Measurements from ENCODE around the gene PEAK1.
"Not testable (repeated sequence)": the region's sequence is repeated elsewhere in the genome, so short reads cannot be mapped to it uniquely, and the experiment has no call there.

PEAK1 gene

GRCh38 chr15:77179541-77179998 is 240.3 kb downstream of the PEAK1 start:
- no peaks in the 10 kb centered on the region for H3K4me1 ChIP-seq (ENCODE audit: insufficient read depth, low read length)
- H3K36me3 ChIP-seq (ENCODE audit: insufficient read depth, low read length): no peaks in the 10 kb centered on the region; the same call in 1 of the 2 replicates
- H3K9ac ChIP-seq (ENCODE audit: low read depth, low read length): no peak overlapping the region

GRCh38 chr15:77178411-77178810 is 241.5 kb downstream of the PEAK1 start:
- H3K4me1 ChIP-seq (ENCODE audit: insufficient read depth, low read length): no peaks in the 10 kb centered on the region
- H3K36me3 ChIP-seq (ENCODE audit: insufficient read depth, low read length): no peaks in the 10 kb centered on the region; the same call in 1 of the 2 replicates

More at GRCh38 chr15:77179541-77179998, 240.3 kb downstream of the PEAK1 start:
- no peaks in the 10 kb centered on the region for H3K9me3 ChIP-seq (ENCODE audit: control insufficient read depth, insufficient read depth, low read length)

GRCh38 chr15:77176148-77176547 is 243.8 kb downstream of the PEAK1 start:
- not testable (repeated sequence) for H3K9ac ChIP-seq (ENCODE audit: low read depth, low read length); H3K36me3 ChIP-seq (ENCODE audit: insufficient read depth, low read length); H3K9me3 ChIP-seq (ENCODE audit: control insufficient read depth, insufficient read depth, low read length); H3K4me1 ChIP-seq (ENCODE audit: insufficient read depth, low read length)

More at GRCh38 chr15:77178411-77178810, 241.5 kb downstream of the PEAK1 start:
- Histone ChIP-seq H3K9ac (ENCODE audit: low read depth, low read length) (no peak overlapping the region), H3K9me3 (ENCODE audit: control insufficient read depth, insufficient read depth, low read length) (no peaks in the 10 kb centered on the region)

GRCh38 chr15:77173487-77173886 is 246.4 kb downstream of the PEAK1 start:
- no peak overlapping the region for H3K9ac ChIP-seq (ENCODE audit: low read depth, low read length)
- no peaks in the 10 kb centered on the region for H3K4me1 ChIP-seq (ENCODE audit: insufficient read depth, low read length)
- H3K9me3 ChIP-seq (ENCODE audit: control insufficient read depth, insufficient read depth, low read length): no peaks in the 10 kb centered on the region
- H3K36me3 ChIP-seq (ENCODE audit: insufficient read depth, low read length): no peaks in the 10 kb centered on the region

- Histone ChIP-seq H3K36me3 (ENCODE audit: insufficient read depth, low read length) (no peaks in the 10 kb centered on the region), H3K4me1 (ENCODE audit: insufficient read depth, low read length) (peaks cover 4% of the 10 kb centered on the region; the same call in 1 of the 2 replicates), H3K9me3 (ENCODE audit: control insufficient read depth, insufficient read depth, low read length) (no peaks in the 10 kb centered on the region), H3K9ac (ENCODE audit: low read depth, low read length) (no peak overlapping the region)
These were observed 248.5 kb downstream of the PEAK1 start for GRCh38 chr15:77171221-77171967.

GRCh38 chr15:77168616-77169015 is 251.3 kb downstream of the PEAK1 start:
- Histone ChIP-seq H3K36me3 (ENCODE audit: insufficient read depth, low read length) (no peaks in the 10 kb centered on the region), H3K9me3 (ENCODE audit: control insufficient read depth, insufficient read depth, low read length) (no peaks in the 10 kb centered on the region), H3K4me1 (ENCODE audit: insufficient read depth, low read length) (peaks cover 11% of the 10 kb centered on the region), H3K9ac (ENCODE audit: low read depth, low read length) (no peak overlapping the region)

- Histone ChIP-seq H3K9me3 (ENCODE audit: control insufficient read depth, insufficient read depth, low read length) (no peaks in the 10 kb centered on the region), H3K4me1 (ENCODE audit: insufficient read depth, low read length) (peaks cover 11% of the 10 kb centered on the region), H3K9ac (ENCODE audit: low read depth, low read length) (no peak overlapping the region), H3K36me3 (ENCODE audit: insufficient read depth, low read length) (no peaks in the 10 kb centered on the region)
These were observed 251.8 kb downstream of the PEAK1 start for GRCh38 chr15:77168141-77168540.

- Histone ChIP-seq H3K36me3 (ENCODE audit: insufficient read depth, low read length) (no peaks in the 10 kb centered on the region), H3K9me3 (ENCODE audit: control insufficient read depth, insufficient read depth, low read length) (no peaks in the 10 kb centered on the region), H3K4me1 (ENCODE audit: insufficient read depth, low read length) (peaks cover 11% of the 10 kb centered on the region), H3K9ac (ENCODE audit: low read depth, low read length) (no peak overlapping the region)
These were observed 252.5 kb downstream of the PEAK1 start for GRCh38 chr15:77167406-77167805.

- Histone ChIP-seq H3K36me3 (ENCODE audit: insufficient read depth, low read length) (no peaks in the 10 kb centered on the region), H3K9me3 (ENCODE audit: control insufficient read depth, insufficient read depth, low read length) (no peaks in the 10 kb centered on the region), H3K9ac (ENCODE audit: low read depth, low read length) (no peak overlapping the region), H3K4me1 (ENCODE audit: insufficient read depth, low read length) (peaks cover 11% of the 10 kb centered on the region)
These were observed 256.0 kb downstream of the PEAK1 start for GRCh38 chr15:77163781-77164384.

- Histone ChIP-seq H3K4me1 (ENCODE audit: insufficient read depth, low read length) (peaks cover 8% of the 10 kb centered on the region), H3K9me3 (ENCODE audit: control insufficient read depth, insufficient read depth, low read length) (no peaks in the 10 kb centered on the region), H3K9ac (ENCODE audit: low read depth, low read length) (no peak overlapping the region), H3K36me3 (ENCODE audit: insufficient read depth, low read length) (no peaks in the 10 kb centered on the region; the same call in 1 of the 2 replicates)
These were observed 256.9 kb downstream of the PEAK1 start for GRCh38 chr15:77162872-77163633.

- Histone ChIP-seq H3K9me3 (ENCODE audit: control insufficient read depth, insufficient read depth, low read length) (peaks cover 3% of the 10 kb centered on the region; the same call in 1 of the 2 replicates), H3K9ac (ENCODE audit: low read depth, low read length) (no peak overlapping the region), H3K4me1 (ENCODE audit: insufficient read depth, low read length) (peaks cover 6% of the 10 kb centered on the region; the same call in 1 of the 2 replicates), H3K36me3 (ENCODE audit: insufficient read depth, low read length) (peaks cover 8% of the 10 kb centered on the region; the same call in 1 of the 2 replicates)
These were observed 259.1 kb downstream of the PEAK1 start for GRCh38 chr15:77160562-77161478.

GRCh38 chr15:77156000-77156399 is 263.9 kb downstream of the PEAK1 start:
- not testable (repeated sequence) for H3K9me3 ChIP-seq (ENCODE audit: control insufficient read depth, insufficient read depth, low read length); H3K36me3 ChIP-seq (ENCODE audit: insufficient read depth, low read length); H3K9ac ChIP-seq (ENCODE audit: low read depth, low read length); H3K4me1 ChIP-seq (ENCODE audit: insufficient read depth, low read length)

- H3K9me3 ChIP-seq (ENCODE audit: control insufficient read depth, insufficient read depth, low read length): no peaks in the 10 kb centered on the region
- peaks cover 4% of the 10 kb centered on the region; the same call in 1 of the 2 replicates for H3K36me3 ChIP-seq (ENCODE audit: insufficient read depth, low read length)
- no peak overlapping the region for H3K9ac ChIP-seq (ENCODE audit: low read depth, low read length)
- 0 out of 2 replicates have a peak, but pooled peaks cover 6% of the 10 kb centered on the region for H3K4me1 ChIP-seq (ENCODE audit: insufficient read depth, low read length)
These were observed 271.7 kb downstream of the PEAK1 start for GRCh38 chr15:77148191-77148590.

Data from ES-I3 (cell line).